Right atrium auricular region (tissue), 2 donors: Measurements from ENCODE around the gene CHSY1. TPM values are rescaled to one million over a fixed set of nuclear protein-coding genes. Genes with fewer than 3 reads are reported as not detected.

ENCODE experiments used
- DNase-seq: peaks from one replicate; pipeline ENCODE4 v3.0.0-alpha.2; 2019; ENCODE audit warnings: low spot score
- H3K27ac ChIP-seq, 2 donors: fragments of 200-600 bp; sonication (generic); 1 replicate in 1 of 2; 2 replicates in 1 of 2; pipeline ENCODE4 v1.5.1; 2016 to 2019
- H3K27me3 ChIP-seq, 2 donors: fragments of 200-600 bp; sonication (generic); one replicate each; pipeline versions ENCODE4 v1.5.1 to v1.6.0; 2017 to 2019
- H3K36me3 ChIP-seq: fragments of 200-600 bp; sonication (generic); one replicate; pipeline ENCODE4 v1.5.1; 2016
- H3K4me1 ChIP-seq, 2 donors: fragments of 200-600 bp; sonication (generic); one replicate each; pipeline versions ENCODE4 v1.5.1 to v1.6.0; 2017 to 2019
- H3K4me3 ChIP-seq, 2 donors: fragments of 200-600 bp; sonication (generic); 1 replicate in 1 of 2; 2 replicates in 1 of 2; pipeline ENCODE4 v1.5.1; 2017 to 2019; ENCODE audit warnings: mild to moderate bottlenecking in 1 of 2, moderate library complexity in 1 of 2
- H3K9me3 ChIP-seq, 2 donors: fragments of 200-600 bp; sonication (generic); one replicate each; pipeline ENCODE4 v1.5.1; 2019
- CTCF ChIP-seq, 2 donors: fragments of 200-600 bp; sonication (generic); IDR thresholded peaks; one replicate each; pipeline ENCODE4 v1.5.1; 2019; ENCODE audit warnings: antibody characterized with exemption in 2 of 2
- total RNA-seq, 2 donors: library from RNA; depleted of rRNA; stranded (reverse); fragments of >200 nt; gene quantifications; one replicate each; pipeline ENCODE4 v1.1.0, GENCODE V29; 2016

The CHSY1 gene
- total RNA-seq, 2 donors from 2014 or later, result 23.1 to 26.1 TPM

- no peak for DNase-seq
- no peak for TF ChIP-seq CTCF (IDR thresholded peaks at IDR 0.05)
- Histone ChIP-seq H3K27ac (no peak overlapping the region), H3K4me3 (no peak overlapping the region), H3K4me1 (peaks cover 0 to 48% of the 10 kb centered on the region in 2 donors), H3K9me3 (peaks cover 0 to under 1% of the 10 kb centered on the region in 2 donors), H3K27me3 (no peaks in the 10 kb centered on the region), H3K36me3 (peaks cover 13% of the 10 kb centered on the region)
Measured at GRCh38 chr15:101171954-101172353, 79.9 kb downstream of the CHSY1 start.

DNA sequence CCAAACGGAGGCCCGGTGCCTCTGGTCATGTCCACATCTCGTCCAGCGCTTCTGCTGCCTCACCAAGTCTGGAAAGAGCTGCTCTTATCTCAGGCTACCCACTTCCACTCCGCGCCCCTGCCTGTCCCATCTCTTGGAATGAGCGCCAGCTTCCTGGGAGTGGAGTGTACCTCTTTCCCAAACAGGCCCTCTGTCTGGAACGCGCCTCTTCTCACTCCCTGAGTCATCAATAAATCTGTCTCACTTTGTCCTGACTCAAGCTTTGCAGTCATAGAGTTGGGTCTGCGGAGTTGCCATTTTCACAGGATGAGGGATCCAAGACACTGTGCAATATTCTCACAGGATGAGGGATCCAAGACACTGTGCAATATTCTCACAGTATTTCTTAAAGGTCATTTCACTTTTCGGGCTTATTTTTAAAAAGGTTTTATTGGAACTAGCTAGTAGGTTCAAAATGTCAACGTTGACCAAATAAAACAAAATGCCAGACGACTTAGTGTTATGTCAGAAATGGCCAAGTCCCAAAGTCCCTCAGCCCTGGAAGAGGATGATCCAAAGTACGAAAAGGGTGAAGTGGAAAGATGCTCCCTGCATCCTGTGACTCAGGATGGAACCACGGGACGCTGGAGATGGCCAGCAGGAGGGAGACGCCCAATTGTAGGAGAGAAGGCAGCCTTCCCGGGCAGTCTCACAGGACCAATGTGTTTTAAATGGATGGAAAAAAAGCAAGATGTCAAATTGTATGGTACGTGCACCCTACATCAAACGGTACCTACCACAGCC, 81.1 kb downstream of the CHSY1 start:
- Histone ChIP-seq H3K4me3 (no peak overlapping the region), H3K9me3 (peaks cover 6 to 12% of the 10 kb centered on the region in 2 donors), H3K27me3 (no peaks in the 10 kb centered on the region), H3K27ac (peak overlapping the region in 1 of 2 donors; percentile 57), H3K4me1 (peaks cover 0 to 50% of the 10 kb centered on the region in 2 donors), H3K36me3 (peaks cover 13% of the 10 kb centered on the region)
- peak; percentile 90 for DNase-seq
- no peak for TF ChIP-seq CTCF (IDR thresholded peaks at IDR 0.05)

GRCh38 chr15:101169495-101170071, 82.3 kb downstream of the CHSY1 start:
- Histone ChIP-seq H3K9me3 (peaks cover 9 to 23% of the 10 kb centered on the region in 2 donors), H3K4me3 (no peak overlapping the region), H3K36me3 (peaks cover 4% of the 10 kb centered on the region), H3K27me3 (no peaks in the 10 kb centered on the region), H3K27ac (peak overlapping the region; percentile 75 to 85), H3K4me1 (peaks cover 0 to 50% of the 10 kb centered on the region in 2 donors)
- DNase-seq, result no peak
- no peak for TF ChIP-seq CTCF (IDR thresholded peaks at IDR 0.05)

GRCh38 chr15:101168898-101169494, 82.9 kb downstream of the CHSY1 start:
- H3K4me3 ChIP-seq, result no peak overlapping the region
- peaks cover 9 to 29% of the 10 kb centered on the region in 2 donors for H3K9me3 ChIP-seq
- H3K4me1 ChIP-seq, result peaks cover 0 to 50% of the 10 kb centered on the region in 2 donors

DNA sequence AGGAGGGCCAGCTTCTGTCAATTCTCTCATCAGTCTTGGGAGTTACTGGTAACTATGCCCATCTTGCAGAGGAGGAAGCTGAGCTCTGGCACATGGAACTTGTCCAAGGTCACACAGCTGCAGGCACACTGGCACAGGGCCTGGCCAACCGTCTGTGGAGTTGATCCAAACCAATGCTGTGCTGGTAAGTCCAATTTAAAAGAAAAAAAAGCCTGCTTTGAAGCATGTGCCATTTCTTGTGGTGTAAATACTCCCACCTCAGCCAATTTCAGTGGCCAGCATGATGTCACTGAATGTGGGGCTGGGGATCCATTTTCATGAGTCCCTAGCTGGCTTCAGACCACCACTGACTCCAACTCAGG, 83.4 kb downstream of the CHSY1 start:
- peaks cover 9 to 30% of the 10 kb centered on the region in 2 donors for H3K9me3 ChIP-seq
- no peak for DNase-seq
- peaks cover 0 to 52% of the 10 kb centered on the region in 2 donors for H3K4me1 ChIP-seq

More at GRCh38 chr15:101168898-101169494, 82.9 kb downstream of the CHSY1 start:
- H3K27me3 ChIP-seq, result no peaks in the 10 kb centered on the region
- H3K27ac ChIP-seq, result peak overlapping the region; percentile 75 to 85
- DNase-seq, result no peak
- TF ChIP-seq CTCF (IDR thresholded peaks at IDR 0.05), result no peak
- no peaks in the 10 kb centered on the region for H3K36me3 ChIP-seq

More for the DNA sequence above, 83.4 kb downstream of the CHSY1 start:
- H3K4me3 ChIP-seq, result no peak overlapping the region
- peak overlapping the region; percentile 75 to 85 for H3K27ac ChIP-seq
- no peaks in the 10 kb centered on the region for H3K27me3 ChIP-seq
- TF ChIP-seq CTCF (IDR thresholded peaks at IDR 0.05), result no peak
- H3K36me3 ChIP-seq, result no peaks in the 10 kb centered on the region
